VCaP (cell line): ENCODE results near the gene ZNF79.
A peak's percentile ranks its signal among the peaks of the same experiment; 100 is the strongest.

Experiments
- H3K27ac ChIP-seq: fragments of 450-650 bp; 2 replicates; pipeline ENCODE4 v1.5.1; 2017
- TF ChIP-seq, protein P1 (sequence below): fragments of 450-650 bp; conservative IDR thresholded peaks from 2 replicates; pipeline ENCODE4 v1.5.1; 2017; ENCODE audit warnings: mild to moderate bottlenecking, moderate library complexity

Gene ZNF79

DNA sequence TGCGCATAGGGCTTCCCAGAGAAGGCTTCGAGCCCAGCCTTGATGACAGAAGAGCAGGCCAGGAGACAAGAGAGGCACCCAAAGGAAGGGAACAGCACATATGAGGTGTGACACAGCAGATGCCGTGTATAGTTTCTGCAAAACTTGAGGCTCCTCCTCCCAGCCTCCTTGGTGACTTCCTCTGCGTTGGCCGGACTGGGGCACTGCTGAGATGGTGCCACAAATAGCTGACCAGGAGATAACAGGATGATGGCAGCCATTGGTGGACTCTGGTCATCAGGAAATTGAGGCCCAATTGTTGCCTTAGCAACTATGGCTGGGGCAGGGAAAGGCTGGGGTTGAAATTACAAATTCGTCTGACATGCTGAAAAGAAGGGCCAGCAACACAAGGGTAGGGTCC lies 4.8 kb upstream of the ZNF79 start:
- H3K27ac ChIP-seq, result no peak overlapping the region

DNA sequence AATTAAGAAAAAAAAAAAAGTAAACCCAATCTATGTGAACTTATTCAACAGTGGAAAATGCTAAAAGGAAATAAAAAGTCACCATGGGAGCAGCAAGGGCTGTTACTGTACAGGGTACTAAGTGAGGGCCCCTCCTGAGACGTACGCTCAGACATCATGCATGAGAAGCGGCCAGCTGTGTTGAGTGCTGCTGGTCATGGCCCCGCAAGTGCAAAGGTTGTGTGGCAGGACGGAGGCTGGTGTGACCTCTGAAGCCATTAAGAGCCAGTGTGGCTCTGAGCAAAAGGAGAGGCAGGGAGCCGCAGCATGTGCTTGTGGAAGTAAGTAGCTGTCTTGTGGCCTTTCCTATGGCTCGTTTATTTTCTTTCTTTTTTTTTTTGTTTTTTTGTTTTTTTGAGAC lies 3.1 kb upstream of the ZNF79 start:
- TF ChIP-seq, protein P1, sequence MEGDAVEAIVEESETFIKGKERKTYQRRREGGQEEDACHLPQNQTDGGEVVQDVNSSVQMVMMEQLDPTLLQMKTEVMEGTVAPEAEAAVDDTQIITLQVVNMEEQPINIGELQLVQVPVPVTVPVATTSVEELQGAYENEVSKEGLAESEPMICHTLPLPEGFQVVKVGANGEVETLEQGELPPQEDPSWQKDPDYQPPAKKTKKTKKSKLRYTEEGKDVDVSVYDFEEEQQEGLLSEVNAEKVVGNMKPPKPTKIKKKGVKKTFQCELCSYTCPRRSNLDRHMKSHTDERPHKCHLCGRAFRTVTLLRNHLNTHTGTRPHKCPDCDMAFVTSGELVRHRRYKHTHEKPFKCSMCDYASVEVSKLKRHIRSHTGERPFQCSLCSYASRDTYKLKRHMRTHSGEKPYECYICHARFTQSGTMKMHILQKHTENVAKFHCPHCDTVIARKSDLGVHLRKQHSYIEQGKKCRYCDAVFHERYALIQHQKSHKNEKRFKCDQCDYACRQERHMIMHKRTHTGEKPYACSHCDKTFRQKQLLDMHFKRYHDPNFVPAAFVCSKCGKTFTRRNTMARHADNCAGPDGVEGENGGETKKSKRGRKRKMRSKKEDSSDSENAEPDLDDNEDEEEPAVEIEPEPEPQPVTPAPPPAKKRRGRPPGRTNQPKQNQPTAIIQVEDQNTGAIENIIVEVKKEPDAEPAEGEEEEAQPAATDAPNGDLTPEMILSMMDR, result no peak
- no peak overlapping the region for H3K27ac ChIP-seq

More for the DNA sequence above, 4.8 kb upstream of the ZNF79 start:
- TF ChIP-seq, protein P1, result no peak

DNA sequence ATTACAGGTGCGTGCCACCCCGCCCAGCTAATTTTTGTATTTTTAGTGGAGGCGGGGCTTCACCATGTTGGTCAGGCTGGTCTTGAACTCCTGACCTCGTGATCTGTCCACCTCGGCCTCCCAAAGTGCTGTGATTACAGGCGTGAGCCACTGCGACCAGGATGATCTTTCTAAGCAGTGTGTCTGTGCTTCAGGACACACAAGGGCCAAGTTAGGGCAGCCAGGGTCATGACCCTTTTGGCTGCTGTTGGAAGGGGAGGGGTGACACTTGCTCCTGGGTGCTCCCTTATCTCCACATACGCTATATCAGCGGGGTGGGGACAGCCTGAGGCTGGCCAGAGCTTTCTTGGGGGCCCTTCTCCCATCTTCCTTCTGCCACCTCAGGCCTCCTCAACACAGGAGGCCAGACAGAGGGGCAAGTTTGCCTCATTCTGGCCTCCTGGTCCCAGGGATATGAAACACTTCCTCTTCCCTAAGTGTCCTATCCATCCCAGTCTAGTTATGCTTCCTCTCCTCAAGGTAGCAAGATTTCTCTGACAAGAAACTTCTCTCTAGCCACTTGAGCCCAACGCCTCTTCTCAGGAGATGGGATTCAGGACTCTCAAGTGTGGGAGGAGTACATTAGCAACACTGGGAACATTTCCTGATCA lies 1.9 kb upstream of the ZNF79 start:
- peak overlapping the region; percentile 98; the same call in 1 of the 2 replicates for H3K27ac ChIP-seq
- TF ChIP-seq, protein P1, result no peak

DNA sequence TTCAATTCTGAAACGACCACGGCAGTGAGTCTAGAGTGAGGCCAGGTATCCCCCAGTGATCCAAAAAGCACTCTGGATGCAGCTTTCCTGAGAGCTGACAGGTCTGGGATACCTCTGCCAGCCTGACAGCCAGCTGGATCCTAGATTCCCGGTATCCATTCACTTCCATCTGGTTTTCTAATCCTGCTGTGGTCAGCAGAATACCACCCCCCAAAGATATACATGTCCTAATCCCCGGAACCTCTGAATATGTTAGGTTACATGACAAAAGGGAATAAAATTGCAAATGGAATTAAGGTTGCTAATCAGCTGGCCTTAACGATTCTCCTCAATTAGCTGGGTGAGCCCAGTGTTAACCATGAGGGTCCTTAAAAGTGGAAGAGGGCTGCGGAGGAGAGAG lies 1.4 kb upstream of the ZNF79 start:
- TF ChIP-seq, protein P1, result no peak
- peak overlapping the region; percentile 98 for H3K27ac ChIP-seq

DNA sequence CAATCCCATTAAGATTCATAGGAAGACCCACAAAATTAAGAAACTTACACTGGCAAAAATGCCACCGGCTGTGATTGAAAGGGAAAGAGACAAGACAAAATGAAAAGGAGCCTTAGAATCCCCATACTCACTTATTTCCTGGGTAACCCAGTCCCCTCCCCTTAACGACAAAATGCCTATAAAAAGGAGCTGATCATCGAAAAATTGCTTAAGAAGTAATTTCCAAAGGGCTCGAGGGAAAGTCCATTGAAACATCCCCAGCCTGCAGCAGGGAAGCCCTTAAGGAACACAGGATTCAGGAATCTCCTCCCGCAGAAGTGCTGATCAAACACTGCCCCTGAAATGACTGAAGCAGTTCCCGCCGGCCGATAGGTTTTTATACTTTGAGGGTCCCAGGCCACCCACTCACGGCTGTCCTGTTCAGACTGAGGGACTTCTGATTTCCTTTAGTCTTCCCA lies 677 bp upstream of the ZNF79 start:
- TF ChIP-seq, protein P1, result no peak
- H3K27ac ChIP-seq, result peak overlapping the region; percentile 98

DNA sequence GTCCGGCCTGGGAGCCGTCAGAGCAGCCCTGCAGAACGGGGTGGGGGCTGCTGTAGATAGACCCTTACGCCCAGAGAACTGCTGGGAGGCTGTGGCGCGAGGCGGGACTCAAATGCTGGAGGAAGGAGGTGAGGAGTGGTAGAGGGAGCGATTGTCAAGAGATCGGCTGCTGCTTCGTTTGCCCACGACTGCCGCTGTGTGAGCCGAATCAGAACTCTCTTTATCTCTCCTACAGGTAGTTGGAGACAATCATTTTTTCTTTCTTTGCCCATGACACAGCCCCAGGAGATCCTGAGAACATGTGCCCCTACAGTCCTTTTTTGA lies 456 bp downstream of the ZNF79 start:
- TF ChIP-seq, protein P1, result peak; percentile 20; the same call in 1 of the 2 replicates

DNA sequence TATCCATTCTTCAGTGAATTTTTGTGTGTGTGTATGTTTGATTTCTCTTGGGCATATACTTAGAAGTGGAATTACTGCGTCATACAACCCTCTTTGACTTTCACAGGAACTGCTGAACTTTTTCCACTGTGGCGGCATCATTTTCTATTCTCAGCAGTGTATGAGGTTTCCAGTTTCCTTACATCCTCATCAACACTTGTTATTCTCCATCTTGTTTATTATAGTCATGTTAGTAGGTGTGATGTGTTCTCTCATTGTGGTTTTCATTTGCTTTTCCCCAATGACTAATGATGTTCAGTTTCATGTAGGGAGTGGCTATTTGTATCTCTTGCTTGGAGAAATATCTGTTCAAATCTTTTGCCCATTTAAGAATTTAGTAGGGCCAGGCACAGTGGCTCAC lies 2.6 kb downstream of the ZNF79 start:
- H3K27ac ChIP-seq, result no peak overlapping the region
- TF ChIP-seq, protein P1, result no peak

More for the DNA sequence above, 456 bp downstream of the ZNF79 start:
- H3K27ac ChIP-seq, result peak overlapping the region; percentile 98
